T-helper 1 cell (primary cell): ENCODE measurements around the gene BTRC.
"Not testable (repeated sequence)": the region's sequence is repeated elsewhere in the genome, so short reads cannot be mapped to it uniquely, and the experiment has no call there.

ENCODE experiments used
- DNase-seq, 5 donors: peaks; one replicate each; pipeline ENCODE4 v3.0.0-alpha.2; 2012 to 2020
- total RNA-seq, 4 donors: gene quantifications; one replicate each; lab custom pipeline; 2026; lab: John Stamatoyannopoulos, UW

Gene BTRC
- 14.9 to 27.1 (median 24.2) reads per million in 4 donors for total RNA-seq

DNA sequence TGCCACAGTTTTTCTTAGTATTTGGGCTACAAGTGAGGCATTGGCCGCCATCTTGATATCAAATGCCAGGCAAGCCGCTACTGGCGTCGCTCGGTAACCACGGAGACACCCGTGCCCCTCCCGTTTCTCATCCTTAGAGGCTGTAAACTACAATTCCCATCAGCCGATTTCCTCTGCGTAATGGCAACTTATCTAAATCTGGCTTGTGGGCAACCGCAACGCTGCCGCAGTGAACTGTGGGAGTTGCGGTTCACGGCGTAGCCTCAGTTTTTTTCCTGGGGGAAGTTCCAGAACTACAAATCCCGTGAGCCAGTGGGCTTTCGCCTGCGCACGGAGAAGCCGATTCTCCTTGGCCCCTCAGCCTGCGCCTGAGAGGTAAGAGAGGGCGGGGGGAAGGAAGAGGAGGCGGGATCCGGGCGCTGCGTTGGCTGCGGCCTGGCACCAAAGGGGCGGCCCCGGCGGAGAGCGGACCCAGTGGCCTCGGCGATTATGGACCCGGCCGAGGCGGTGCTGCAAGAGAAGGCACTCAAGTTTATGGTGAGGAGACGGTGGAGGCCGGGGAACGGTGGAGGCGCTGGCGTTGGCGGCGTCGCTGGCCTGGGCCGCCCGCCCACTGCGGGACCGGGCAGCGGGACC, at the start of gene BTRC:
BTRC (plus strand) TSS at position 474 of the 636 bp plus-strand sequence; CDS start at position 490, 16 bp downstream.
- DNase-seq: peak; percentile 90 to 99 (median 95)

DNA sequence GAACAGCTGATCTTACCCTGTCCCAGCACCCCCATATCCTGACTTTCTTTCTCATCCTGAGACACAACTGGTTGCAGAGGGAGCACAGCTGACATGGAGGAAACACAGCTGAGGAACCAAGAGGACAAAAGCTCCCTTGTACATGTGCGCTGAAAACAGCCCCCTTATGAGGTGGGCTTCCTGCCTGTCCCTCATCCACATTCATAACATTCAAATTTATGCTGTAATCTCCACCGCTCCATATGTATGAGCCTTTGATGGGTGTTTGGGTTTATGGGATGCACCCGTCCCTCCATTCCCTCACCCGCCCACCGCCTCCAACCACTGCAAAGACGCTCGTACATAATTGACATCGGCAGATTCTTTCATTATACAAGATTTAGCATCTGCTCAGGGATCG, 49.6 kb upstream of the BTRC start:
- no peak for DNase-seq

DNA sequence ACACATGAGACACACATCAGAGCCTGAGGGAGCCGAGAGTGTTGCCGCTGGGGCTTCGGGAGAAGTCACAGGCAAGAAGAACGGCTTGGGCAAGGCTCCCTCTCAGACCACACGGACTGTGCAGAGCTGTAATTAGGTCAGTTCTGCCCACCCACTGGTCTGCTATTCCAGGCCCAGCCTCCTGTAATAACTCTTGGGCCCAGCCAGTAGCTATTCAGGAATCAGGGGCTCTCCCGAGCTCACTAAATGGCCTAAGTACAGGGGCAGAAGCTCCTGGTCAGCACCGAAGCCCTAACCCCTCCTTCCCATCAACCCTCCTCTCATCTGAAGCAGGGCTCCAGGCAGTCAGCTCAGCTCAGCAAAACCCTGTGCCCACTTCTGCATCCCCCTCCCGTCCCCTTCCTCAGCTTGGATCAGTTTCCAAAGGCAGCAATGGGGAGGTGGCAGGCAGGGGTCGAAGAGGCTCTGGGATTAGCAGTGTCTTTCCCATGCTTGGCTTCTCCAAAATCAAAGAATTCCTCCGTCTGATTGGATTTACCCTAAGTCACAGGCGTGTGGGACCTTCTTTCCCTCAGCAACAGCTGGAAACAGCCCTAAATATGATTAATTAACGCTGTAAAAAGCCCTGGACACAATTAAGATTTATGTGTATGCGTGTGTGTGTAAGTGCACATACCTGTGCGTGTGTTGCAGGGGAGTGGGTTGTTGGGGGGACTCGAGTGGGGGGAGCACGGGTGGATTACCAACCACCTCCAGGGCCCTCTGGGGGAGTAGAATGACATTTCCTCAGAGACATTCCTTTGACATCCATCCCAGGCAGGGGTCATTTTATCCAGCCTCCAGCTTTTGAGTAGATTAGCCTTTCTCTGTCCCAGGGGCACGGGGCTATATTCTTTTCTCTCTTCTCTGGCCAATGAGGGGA, 48.4 kb upstream of the BTRC start:
- DNase-seq: no peak

DNA sequence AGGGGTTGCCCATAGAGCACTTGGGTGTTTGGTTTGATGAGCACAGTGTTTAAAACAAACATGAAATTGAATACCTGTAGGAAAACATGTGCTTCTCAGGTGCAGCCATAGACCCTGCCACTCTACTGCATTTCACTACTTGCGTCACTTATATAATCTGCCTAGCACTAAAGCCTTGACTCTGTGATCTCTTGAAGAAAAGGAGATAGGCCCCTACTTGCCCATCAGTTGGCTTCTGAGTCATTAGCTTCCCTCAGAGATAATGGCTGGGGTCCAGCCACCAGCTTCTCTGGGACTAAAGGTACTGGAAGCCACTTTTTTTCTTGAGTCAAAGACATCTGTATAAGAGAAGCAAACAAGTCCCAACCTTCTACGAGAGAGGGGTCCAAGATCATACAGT, 45.9 kb upstream of the BTRC start:
- no peak for DNase-seq

DNA sequence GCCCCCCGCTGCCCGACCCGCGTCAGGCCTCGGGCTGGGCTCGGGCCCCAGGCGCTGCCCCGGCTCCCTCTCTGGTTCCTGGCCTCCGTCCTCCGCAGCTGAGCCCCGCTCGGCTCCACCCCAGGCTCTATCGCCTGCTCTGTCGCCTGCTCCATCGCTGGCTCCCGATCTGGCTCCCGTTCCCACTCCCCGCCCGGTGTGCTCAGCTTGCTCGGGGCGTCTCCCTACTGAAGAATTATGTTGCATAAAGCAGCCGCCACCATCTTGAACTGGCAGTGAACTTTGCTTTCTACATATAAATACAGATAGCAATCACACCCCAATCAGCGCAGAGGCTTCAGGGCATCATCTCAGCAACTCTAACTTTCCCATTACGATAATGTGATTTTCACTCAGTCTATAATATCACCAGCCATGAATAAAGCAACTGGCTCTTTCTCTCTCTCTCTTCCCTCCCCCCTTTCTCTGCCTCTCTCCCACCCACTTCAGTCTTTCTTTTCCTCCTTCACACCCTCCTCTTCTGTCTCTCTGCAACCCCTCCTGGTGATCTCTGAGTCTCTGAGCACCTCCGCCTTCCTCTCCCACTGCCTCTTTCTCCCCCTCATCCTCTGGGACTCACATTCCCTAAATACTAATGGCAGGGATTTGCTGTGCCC, 43.3 kb upstream of the BTRC start:
- DNase-seq: no peak

DNA sequence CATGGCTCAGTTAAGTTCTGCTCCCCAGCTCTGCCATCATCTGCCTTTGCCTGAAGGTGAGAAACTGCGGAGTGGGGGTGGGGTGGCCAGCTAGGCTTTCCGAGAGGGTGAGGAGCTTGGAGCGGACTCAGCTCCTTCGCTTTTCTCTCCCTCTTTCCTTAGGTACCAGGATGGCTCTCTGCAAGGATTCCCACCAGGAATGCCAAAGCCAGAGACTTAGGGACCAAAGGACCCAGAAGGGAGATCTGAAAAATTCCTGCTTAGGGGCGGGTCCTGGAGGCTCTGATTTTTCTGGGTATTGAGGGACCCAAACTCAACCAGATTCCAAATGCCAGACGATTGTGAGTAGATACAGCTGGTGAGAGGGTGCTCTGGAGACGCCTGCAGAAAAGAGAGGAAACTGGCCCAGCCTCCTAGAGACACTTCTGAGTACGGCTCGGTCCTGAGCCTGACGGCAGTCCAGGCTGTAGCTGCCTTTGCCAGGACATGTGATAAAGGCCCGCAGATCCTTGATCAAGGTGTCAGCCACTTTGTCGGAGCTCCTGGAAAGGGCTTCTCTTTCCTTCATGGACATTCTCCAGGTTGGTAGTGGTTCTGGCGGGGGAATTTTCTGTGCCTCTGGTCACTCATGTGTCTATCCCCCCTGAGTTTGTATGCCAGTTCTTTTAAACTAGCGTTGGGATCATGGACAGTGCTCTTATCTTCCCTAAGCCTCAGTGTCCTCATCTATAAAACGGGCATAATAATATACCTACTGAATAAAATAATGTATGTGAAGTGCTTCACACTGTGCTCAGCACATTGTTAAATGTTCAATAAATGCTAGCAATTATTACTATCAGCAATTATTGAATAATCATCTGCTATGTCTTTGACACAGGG, 42.5 kb upstream of the BTRC start:
- no peak for DNase-seq

DNA sequence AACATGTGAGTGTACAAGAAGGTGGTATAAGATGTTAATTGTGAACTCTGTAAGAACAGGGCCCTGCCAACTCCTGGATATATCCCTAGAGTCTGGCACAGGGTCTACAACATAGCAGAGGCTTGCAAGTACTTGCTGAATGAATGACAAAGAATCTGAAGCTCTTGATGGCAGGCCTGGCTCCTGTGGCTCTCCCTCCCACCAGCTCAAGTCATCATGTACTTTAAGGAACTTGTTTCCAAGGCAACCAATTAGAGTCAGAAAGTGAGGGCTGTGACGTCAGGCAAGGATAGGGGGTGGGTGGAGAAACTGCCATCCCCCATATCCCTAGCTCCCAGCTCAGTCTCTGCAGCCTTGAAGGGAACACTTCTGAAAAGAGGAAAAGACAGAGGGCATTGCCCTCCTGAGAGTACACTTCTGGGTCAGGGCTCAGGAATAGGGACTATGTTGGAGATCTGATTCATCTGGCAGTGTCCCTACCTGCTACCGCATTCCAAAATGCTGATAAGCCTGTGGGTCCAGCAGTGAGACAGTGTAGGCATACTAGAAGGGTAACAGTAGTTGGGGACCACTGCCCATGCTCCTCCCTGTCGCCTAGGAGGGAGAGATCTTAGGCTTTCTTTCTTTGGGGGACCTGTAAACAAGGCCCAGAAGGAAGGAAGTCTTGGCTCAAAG, 34.6 kb upstream of the BTRC start:
- no peak for DNase-seq

DNA sequence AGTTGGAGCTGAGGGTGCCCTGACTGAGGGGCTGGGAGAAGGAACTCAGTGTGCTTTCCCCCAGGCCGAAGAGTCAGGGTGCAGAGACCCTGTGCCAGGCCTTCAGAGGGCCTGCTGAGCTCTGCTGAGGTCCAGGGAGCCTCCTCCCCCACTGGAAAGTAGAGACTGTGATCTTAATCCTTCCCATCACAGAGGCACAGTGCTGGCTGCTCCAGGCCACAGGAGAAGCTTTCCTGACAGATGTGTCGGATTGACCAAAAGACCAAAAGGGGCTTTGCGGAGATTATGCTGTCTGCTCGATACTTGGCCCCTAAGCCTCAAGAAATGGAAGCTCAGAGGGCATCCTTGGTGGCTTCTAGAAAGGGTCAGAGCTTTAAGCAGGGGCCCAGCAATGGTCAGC, 32.9 kb upstream of the BTRC start:
- DNase-seq: no peak

DNA sequence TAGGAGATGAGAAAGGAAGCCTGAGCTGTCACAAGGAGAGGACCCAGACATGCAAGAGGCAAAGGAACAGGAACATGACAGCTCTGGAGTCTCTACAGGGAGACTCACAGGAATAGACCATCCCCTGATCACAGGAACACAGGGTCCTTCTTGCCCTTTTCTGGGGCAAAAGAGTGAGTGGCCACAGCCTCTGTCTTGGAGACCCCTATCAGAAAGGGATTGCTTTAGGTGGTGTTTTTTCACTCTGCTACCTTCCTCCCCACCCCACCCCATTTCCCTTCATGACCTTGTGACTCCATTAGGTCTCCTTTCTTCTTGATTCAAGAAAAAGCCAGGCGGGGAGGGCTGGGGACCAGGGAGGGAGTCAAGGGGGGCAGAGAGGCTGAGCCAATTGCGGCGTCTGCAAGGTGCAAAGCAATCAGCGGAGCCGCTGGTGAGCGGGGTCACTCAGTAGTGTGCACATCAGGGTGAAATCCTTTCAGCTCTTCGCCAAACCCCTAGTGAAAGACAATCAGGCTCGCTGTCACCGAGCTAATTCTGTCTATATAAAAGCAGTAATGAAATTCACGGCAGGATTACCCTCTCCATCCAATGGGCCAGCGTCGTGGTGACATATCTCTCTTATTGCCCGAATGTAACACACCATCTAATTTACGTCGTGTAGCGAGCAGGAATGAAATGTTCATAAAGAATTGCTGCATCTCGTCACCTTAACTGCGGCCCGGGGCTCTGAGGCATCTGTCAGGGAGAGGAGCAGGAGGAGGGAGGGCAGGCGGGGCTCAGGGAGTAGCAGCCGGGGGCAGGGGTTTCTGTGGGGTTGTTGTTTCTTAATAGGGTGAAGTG, 31.5 kb upstream of the BTRC start:
- no peak for DNase-seq

DNA sequence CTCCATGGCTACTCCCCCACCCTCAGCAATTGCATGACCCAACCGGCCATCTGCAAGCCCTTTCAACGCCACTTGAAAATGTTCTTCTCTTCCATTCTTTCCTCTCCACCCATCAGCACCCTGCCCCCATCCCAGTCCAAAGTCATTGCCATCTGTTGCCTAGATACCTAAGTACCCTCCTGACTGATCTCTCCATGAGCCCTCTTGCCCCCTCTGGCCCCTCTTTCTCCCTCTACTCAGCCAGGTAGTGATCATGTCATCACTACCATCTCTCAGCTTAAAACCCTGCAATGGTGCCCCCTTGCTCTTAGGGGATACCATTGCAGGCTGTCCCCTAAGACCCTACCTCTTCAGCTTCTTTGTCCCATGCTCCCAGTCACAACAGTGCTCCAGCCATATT, 30.5 kb upstream of the BTRC start:
- no peak for DNase-seq

DNA sequence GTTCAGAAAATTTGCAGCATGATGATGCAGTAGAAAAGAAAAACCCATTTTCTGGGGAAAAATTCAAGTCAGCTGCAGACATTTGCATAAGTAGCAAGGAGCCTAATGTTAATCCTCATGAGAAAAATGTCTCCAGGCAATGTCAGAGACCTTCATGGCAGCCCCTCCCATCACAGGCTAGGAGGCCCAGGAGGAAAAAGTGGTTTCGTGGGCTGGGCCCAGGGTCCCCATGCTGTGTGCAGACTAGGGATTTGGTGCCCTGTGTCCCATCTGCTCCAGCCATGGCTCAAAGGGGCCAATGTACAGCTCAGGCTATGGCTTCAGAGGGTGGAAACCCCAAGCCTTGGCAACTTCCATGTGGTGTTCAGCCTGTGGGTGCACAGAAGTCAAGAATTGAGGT, 26.5 kb upstream of the BTRC start:
- not testable (repeated sequence) for DNase-seq

DNA sequence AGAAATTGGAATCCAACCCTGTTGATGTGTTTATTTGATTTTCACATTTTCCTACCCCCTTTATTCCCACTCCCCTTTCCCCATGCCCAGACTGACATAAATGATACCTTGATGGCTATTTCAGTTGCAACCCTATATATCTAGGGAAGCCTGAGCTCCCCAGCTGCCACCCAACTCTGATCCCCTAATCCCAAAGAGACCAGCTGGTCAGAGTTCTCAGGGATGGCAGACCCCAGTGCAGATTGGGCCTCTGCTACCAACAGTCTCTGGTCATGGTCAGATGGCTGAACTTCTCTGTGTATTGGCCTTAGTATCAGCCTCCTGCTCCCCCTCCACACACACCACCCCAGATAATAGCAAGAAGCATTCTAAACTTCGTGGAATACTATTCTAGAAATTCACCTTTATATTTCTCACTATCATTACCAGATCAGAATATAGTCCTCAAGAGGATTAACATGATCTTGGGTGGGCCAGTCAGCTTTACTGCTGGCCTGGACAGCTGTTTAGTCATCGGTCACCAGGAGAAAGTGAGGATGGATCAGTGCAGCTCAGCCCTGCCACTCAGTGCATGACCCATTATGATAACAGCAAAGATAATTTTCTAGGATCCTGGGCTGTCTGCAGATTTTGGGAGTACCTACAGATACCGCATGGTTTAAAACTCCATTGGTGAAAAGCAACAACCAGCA, 24.5 kb upstream of the BTRC start:
- DNase-seq: no peak

DNA sequence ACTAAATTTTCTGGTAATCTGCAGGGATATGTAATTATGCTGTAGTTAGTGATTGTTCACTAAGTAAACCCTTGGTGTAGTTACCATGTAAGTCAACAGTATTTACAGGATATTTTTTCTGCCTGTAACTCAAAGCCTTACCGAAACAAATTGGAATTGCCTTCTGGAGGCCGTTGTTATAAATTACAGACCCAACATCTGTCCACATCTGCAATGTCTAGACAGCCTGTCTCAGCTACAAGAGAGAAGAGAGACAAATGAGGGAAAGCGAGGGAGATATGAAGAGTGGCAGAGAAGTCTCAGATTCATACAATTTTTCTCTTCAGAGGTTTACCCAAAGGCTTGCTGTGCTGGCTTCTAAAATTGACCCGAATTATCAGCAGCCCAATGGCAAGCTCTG, 23.7 kb upstream of the BTRC start:
- no peak for DNase-seq

DNA sequence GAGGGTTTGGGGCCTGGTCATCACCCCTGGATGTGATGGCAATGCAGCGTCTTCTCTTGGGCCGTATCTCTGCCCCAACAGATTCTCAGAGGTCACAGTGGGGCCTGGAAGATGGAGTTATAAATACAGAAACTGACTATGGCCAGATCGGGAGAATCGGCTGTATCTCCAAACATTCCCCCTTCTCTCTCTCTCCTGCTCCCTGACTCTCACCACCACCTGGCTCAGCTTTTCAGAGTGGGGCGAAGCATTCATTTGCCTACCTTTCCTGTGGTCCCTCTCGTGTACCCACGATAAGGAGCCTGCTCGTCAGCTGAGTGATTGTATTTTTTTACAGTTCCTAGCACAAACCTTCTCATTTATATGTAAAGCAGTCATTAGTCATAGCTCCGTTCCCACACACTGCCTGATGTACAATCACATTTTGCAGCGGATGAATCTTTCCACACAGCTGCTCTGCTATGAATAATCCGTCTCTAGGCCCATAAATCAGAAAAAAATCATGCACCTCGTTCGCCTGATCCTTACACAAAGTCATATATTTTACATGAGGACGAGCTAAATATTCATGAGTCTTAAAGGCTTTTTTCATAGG, 23.2 kb upstream of the BTRC start:
- no peak for DNase-seq

DNA sequence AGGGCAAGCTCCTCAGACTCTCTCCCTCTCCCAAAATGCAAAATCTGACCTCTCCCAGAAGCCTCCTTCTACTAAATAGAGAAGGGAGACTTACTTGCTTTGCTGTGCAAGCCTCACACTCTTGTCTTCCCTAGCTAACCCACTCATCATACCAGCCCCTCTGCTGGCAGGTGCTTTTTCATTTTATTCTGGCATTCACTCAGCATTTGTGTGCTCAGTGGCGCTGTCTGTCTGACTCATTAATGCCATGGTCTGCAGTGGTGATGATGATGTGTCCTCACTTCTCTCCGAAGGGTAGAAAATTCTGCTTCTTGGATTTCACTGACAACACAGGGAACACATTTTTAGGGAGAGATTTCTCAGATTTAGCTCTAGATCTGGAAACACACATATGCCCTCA, 22.0 kb upstream of the BTRC start:
- no peak for DNase-seq

DNA sequence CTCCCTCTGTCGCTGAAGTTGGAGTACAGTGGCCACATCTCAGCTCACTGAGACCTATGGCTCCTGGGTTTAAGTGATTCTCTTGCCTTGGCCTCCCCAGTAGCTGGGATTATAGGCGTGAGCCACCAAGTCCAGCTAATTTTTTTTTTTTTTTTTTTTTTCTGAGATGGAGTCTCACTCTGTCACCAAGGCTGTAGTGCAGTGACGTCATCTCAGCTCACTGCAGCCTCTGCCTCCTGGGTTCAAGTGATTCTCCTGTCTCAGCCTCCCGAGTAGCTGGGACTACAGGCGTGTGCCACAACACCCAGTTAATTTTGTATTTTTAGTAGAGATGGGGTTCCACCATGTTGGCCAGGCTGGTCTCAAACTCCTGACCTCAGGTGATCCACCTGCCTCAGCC, 19.7 kb upstream of the BTRC start:
- DNase-seq: not testable (repeated sequence)

DNA sequence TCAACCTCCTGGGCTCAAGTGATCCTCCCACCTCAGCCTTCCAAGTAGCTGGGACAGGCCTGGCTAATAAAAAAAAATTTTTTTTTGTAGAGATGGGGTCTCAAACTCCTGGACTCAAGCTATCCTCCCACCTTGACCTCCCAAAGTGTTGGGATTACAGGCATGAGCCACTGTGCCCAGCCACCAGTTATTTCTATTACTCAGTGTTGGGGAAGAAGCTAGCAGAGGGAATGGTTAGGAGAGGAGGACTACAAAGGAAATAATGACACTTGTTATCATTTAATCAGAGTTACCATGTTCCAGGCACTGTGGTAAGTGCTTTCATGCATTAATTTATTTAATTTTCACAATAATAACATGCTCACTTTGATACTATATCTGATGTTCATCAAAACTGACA, 17.6 kb upstream of the BTRC start:
- DNase-seq: no peak

DNA sequence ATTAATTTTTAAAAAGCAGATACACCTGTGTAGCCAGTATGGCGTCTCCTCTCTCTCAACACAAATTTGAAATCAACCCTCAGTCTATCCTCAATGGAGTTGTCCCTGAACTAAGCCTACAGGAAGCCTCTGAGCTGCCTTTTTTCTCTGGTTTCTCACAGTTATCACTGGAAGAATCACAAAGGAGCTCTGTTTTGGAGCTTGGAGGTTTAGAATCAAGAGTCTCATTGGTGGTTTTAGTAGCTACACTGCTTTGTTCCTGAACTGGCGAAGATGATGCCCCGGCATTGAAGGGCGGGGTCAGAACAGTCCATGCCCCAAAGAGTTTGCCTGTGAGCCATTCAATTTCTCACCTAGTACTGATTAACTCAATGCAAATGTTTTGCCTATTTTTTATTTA, 16.1 kb upstream of the BTRC start:
- no peak for DNase-seq

DNA sequence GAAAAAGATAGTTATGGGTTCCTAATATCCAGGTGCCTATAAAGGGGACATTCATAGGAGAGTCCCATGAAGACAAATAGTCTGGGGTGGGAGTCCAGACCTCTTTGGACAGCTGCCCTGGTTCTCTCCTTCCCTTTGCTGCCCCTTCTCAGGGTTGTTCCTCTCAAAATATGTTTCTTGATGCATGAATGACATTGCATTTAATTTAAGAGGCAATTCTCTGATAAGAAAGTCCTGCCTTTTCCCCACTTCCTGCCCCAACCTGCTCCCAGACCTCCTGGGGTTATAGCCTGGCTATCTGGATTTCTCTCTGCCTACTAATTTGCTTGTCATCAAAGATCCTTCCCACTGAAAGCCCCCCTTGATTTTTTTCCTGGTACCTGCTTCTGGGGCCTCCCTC, 12.5 kb upstream of the BTRC start:
- no peak for DNase-seq

DNA sequence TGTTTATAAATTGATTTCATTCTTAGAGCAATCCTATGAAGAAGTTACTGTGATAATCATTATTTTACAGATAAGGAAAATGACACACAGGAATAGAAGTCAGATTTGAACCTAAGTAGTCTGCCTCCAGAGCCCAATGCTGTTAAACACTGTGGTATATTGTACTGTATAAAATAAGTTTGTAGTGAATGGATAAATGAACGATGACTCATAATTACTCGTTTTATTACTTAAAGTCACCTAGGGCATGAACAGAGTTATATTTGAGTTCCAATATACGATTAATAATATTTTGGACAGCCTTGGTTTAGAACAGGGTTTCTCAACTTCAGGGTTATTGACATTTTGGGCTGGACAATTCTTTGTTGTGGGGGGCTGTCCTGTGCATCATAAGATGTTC, 7.8 kb upstream of the BTRC start:
- no peak for DNase-seq
